WTC11 (cell line): Measurements from ENCODE around the gene OR8K1. TPM values are rescaled to one million over a fixed set of nuclear protein-coding genes. Genes with fewer than 3 reads are reported as not detected.

Experiments used
- ATAC-seq: fragments of 200-7000 bp; cut with Tn5 transposase; 2 replicates; pipeline ENCODE4 v1.10.0; 2021; ENCODE audit warnings: mild to moderate bottlenecking, moderate library complexity
- CTCF ChIA-PET: fragments of 300-600 bp; sonication (Branson Sonifier 250); formaldehyde crosslinking; loops from one replicate; lab custom pipeline; 2021; ENCODE audit warnings: antibody characterized with exemption; lab: Charles Lee
- POLR2A ChIA-PET: fragments of 350-600 bp; sonication (Branson Sonifier 250); formaldehyde crosslinking; loops from one replicate; lab custom pipeline; 2021; ENCODE audit warnings: antibody characterized with exemption; lab: Charles Lee
- DNase-seq: peaks from one replicate; pipeline ENCODE4 v3.0.0; 2021; ENCODE audit warnings: low spot score
- H3K27ac Mint-ChIP-seq: 2 replicates; pipeline ENCODE4 v1.8.0; 2021; ENCODE audit warnings: mixed read lengths
- H3K27me3 Mint-ChIP-seq: 2 replicates; pipeline ENCODE4 v1.8.0; 2021; ENCODE audit warnings: low read depth, mild to moderate bottlenecking, moderate library complexity, mixed read lengths
- H3K36me3 Mint-ChIP-seq: 2 replicates; pipeline ENCODE4 v1.8.0; 2021; ENCODE audit warnings: mixed read lengths
- H3K4me1 Mint-ChIP-seq: 2 replicates; pipeline ENCODE4 v1.8.0; 2022; ENCODE audit warnings: mixed read lengths
- H3K4me3 Mint-ChIP-seq: 2 replicates; pipeline ENCODE4 v1.8.0; 2021; ENCODE audit warnings: mild to moderate bottlenecking, moderate library complexity, mixed read lengths
- H3K9me3 Mint-ChIP-seq: 2 replicates; pipeline ENCODE4 v1.8.0; 2021; ENCODE audit warnings: mixed read lengths
- E2F1 ChIP-seq: sonication (generic); formaldehyde crosslinking; IDR thresholded peaks from 2 replicates; pipeline ENCODE4 v1.8.0; 2022; ENCODE audit warnings: mild to moderate bottlenecking, missing genetic modification reagents
- GRHL2 ChIP-seq: fragments of 250-450 bp; sonication (Bioruptor Pico); IDR thresholded peaks from 2 replicates; pipeline ENCODE4 v1.8.0; 2022; ENCODE audit warnings: mild to moderate bottlenecking, moderate library complexity; ENCODE audit not compliant: insufficient replicate concordance, severe bottlenecking
- HMGXB4 ChIP-seq: sonication (generic); formaldehyde crosslinking; IDR thresholded peaks from 2 replicates; pipeline ENCODE4 v1.8.1; 2023; ENCODE audit warnings: mild to moderate bottlenecking, moderate library complexity, missing genetic modification reagents
- JUN ChIP-seq: sonication (generic); formaldehyde crosslinking; IDR thresholded peaks from 2 replicates; pipeline ENCODE4 v1.8.0; 2023; ENCODE audit warnings: mild to moderate bottlenecking, missing genetic modification reagents
- MAX ChIP-seq: sonication (generic); formaldehyde crosslinking; IDR thresholded peaks from 2 replicates; pipeline ENCODE4 v1.8.0; 2022; ENCODE audit warnings: mild to moderate bottlenecking, missing genetic modification reagents
- NFYB ChIP-seq: sonication (generic); formaldehyde crosslinking; conservative IDR thresholded peaks from 2 replicates; pipeline ENCODE4 v1.8.0; 2022; ENCODE audit warnings: low read depth, missing genetic modification reagents
- OVOL2 ChIP-seq: fragments of 250-450 bp; sonication (Bioruptor Pico); IDR thresholded peaks from 2 replicates; pipeline ENCODE4 v1.9.0; 2021; ENCODE audit warnings: mild to moderate bottlenecking, borderline replicate concordance
- PRDM15 ChIP-seq: sonication (generic); formaldehyde crosslinking; IDR thresholded peaks from 2 replicates; pipeline ENCODE4 v1.8.0; 2022; ENCODE audit warnings: missing genetic modification reagents
- SMAD3 ChIP-seq: sonication (generic); formaldehyde crosslinking; IDR thresholded peaks from 2 replicates; pipeline ENCODE4 v1.8.0; 2022; ENCODE audit warnings: missing genetic modification reagents, mild to moderate bottlenecking, borderline replicate concordance
- TCF7 ChIP-seq: sonication (generic); formaldehyde crosslinking; IDR thresholded peaks from 2 replicates; pipeline ENCODE4 v1.8.0; 2022; ENCODE audit warnings: mild to moderate bottlenecking, low read depth, missing genetic modification reagents, moderate library complexity
- ZMAT4 ChIP-seq: fragments of 250-450 bp; sonication (Bioruptor Pico); IDR thresholded peaks from 2 replicates; pipeline ENCODE4 v1.9.0; 2021; ENCODE audit warnings: mild to moderate bottlenecking
- ZNF317 ChIP-seq: sonication (generic); formaldehyde crosslinking; IDR thresholded peaks from 2 replicates; pipeline ENCODE4 v1.8.1; 2023; ENCODE audit warnings: low read depth, mild to moderate bottlenecking, moderate library complexity, missing genetic modification reagents, borderline replicate concordance
- ZNF423 ChIP-seq: fragments of 250-450 bp; sonication (Bioruptor Pico); IDR thresholded peaks from 2 replicates; pipeline ENCODE4 v2.1.2; 2022; ENCODE audit warnings: mild to moderate bottlenecking, moderate library complexity
- ZNF512 ChIP-seq: sonication (generic); formaldehyde crosslinking; IDR thresholded peaks from 2 replicates; pipeline ENCODE4 v1.8.1; 2022; ENCODE audit warnings: missing genetic modification reagents, borderline replicate concordance
- total RNA-seq: library from RNA; stranded (reverse); gene quantifications from 3 replicates; pipeline ENCODE4 v1.2.3, GENCODE V29; 2021
- TF ChIP-seq, protein P1 (sequence below): sonication (generic); formaldehyde crosslinking; IDR thresholded peaks from 2 replicates; pipeline ENCODE4 v1.8.1; 2023; ENCODE audit warnings: mild to moderate bottlenecking, missing genetic modification reagents
- TF ChIP-seq, protein P2 (sequence below): sonication (generic); formaldehyde crosslinking; IDR thresholded peaks from 2 replicates; pipeline ENCODE4 v1.8.0; 2022; ENCODE audit warnings: mild to moderate bottlenecking, missing genetic modification reagents
- TF ChIP-seq, protein P3 (sequence below): sonication (generic); formaldehyde crosslinking; IDR thresholded peaks from 2 replicates; pipeline ENCODE4 v1.8.0; 2022; ENCODE audit warnings: mild to moderate bottlenecking, missing genetic modification reagents

The OR8K1 gene
- total RNA-seq, 1 experiment from 2014 or later = not detected

GRCh38 chr11:56353991-56354390 lies 8.2 kb downstream of the OR8K1 start, which contains the start of gene OR8J1 (continued):
- TF ChIP-seq PRDM15 (CRISPR knock-in tag) (no peak), SMAD3 (CRISPR knock-in tag) (no peak), ZNF317 (CRISPR knock-in tag) (no peak), TCF7 (CRISPR knock-in tag) (no peak), ZMAT4 (no peak), E2F1 (CRISPR knock-in tag) (no peak), HMGXB4 (CRISPR knock-in tag) (no peak), MAX (no peak), ZNF512 (no peak)
- TF ChIP-seq, protein P1, sequence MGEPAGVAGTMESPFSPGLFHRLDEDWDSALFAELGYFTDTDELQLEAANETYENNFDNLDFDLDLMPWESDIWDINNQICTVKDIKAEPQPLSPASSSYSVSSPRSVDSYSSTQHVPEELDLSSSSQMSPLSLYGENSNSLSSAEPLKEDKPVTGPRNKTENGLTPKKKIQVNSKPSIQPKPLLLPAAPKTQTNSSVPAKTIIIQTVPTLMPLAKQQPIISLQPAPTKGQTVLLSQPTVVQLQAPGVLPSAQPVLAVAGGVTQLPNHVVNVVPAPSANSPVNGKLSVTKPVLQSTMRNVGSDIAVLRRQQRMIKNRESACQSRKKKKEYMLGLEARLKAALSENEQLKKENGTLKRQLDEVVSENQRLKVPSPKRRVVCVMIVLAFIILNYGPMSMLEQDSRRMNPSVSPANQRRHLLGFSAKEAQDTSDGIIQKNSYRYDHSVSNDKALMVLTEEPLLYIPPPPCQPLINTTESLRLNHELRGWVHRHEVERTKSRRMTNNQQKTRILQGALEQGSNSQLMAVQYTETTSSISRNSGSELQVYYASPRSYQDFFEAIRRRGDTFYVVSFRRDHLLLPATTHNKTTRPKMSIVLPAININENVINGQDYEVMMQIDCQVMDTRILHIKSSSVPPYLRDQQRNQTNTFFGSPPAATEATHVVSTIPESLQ (CRISPR knock-in tag) = no peak

DNA sequence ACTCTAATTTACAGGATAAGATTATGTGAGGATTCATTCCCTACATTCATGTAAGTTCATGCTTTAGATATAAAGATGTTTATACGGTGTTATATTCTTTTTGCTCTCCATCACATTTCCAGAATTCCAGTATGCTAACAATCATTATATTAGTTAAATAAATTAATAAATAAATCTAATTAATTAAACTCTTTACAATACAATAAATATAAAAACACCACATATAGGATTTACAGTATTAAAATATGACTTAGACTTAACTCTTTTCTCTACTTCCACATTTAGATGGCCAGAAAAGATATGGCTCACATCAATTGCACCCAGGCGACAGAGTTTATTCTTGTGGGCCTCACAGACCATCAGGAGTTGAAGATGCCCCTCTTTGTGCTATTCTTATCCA lies 29.5 kb downstream of the OR8K1 start, which contains the start of gene OR8U1:
TSS of gene OR8U1 (plus strand) at position 301 of the 400 bp plus-strand sequence. CDS start at position 301, 0 bp downstream.
- Mint-ChIP-seq H3K27me3 (no peaks in the 10 kb centered on the region), H3K4me1 (no peaks in the 10 kb centered on the region), H3K36me3 (no peaks in the 10 kb centered on the region), H3K27ac (no peak within 1 kb of the TSS), H3K4me3 (no peak within 1 kb of the TSS), H3K9me3 (no peaks in the 10 kb centered on the region)
- DNase-seq (no peak), ATAC-seq (no peak)
- CTCF ChIA-PET = no interaction called here
- POLR2A ChIA-PET = no interaction called here
- TF ChIP-seq, protein P2, sequence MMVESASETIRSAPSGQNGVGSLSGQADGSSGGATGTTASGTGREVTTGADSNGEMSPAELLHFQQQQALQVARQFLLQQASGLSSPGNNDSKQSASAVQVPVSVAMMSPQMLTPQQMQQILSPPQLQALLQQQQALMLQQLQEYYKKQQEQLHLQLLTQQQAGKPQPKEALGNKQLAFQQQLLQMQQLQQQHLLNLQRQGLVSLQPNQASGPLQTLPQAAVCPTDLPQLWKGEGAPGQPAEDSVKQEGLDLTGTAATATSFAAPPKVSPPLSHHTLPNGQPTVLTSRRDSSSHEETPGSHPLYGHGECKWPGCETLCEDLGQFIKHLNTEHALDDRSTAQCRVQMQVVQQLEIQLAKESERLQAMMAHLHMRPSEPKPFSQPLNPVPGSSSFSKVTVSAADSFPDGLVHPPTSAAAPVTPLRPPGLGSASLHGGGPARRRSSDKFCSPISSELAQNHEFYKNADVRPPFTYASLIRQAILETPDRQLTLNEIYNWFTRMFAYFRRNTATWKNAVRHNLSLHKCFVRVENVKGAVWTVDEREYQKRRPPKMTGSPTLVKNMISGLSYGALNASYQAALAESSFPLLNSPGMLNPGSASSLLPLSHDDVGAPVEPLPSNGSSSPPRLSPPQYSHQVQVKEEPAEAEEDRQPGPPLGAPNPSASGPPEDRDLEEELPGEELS (CRISPR knock-in tag) = no peak
- TF ChIP-seq, protein P3, sequence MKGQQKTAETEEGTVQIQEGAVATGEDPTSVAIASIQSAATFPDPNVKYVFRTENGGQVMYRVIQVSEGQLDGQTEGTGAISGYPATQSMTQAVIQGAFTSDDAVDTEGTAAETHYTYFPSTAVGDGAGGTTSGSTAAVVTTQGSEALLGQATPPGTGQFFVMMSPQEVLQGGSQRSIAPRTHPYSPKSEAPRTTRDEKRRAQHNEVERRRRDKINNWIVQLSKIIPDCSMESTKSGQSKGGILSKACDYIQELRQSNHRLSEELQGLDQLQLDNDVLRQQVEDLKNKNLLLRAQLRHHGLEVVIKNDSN (CRISPR knock-in tag) = no peak
- TF ChIP-seq ZNF423 (CRISPR knock-in tag) (no peak), JUN (CRISPR knock-in tag) (no peak), PRDM15 (CRISPR knock-in tag) (no peak), GRHL2 (CRISPR knock-in tag) (no peak), OVOL2 (CRISPR knock-in tag) (no peak), NFYB (CRISPR knock-in tag) (no peak)
